Measurements from ENCODE around the gene KLHL26. TPM values are rescaled to one million over a fixed set of nuclear protein-coding genes. Genes with fewer than 3 reads are reported as not detected.

KLHL26 gene
- total and polyA plus RNA-seq, 2 of the 13 experiments (the other 11 are each of a cell fraction or from before 2014, with no cell fraction given) = 1.5 to 1.7 TPM

GRCh38 chr19:18683109-18683957 lies 46.5 kb downstream of the KLHL26 start, which contains the start of gene CRTC1 (continued):
- TF ChIP-seq HINFP (CRISPR knock-in tag; IDR thresholded peaks at IDR 0.05; ENCODE audit: low read depth) (0 out of 2 replicates have a peak, but pooled peaks have one; percentile 49), ZNF576 (CRISPR knock-in tag; IDR thresholded peaks at IDR 0.05) (0 out of 2 replicates have a peak, but pooled peaks have one; percentile 45)

GRCh38 chr19:18683958-18684641 lies 47.3 kb downstream of the KLHL26 start:
- no TSS peak for BruUV-seq (replicated peaks)
- H3K27ac ChIP-seq (ENCODE audit: extremely low read length, insufficient read depth, low read length) = peak overlapping the region; percentile 22
- CTCF ChIA-PET (ENCODE audit: low intra/inter-chr PET ratio, low total read pairs) = no interaction called here
- ATAC-seq (no peak; the same call in 2 of the 3 replicates), DNase-seq (ENCODE audit: low spot score) (no peak), FAIRE-seq (no peak)
- in situ Hi-C loops (cut with HindIII; ENCODE audit: extremely low pct_ligation_motif_present, low pct_unique_long_range_greater_than_20kb) (no loop called here), intact Hi-C loops (cut with micrococcal nuclease; ENCODE audit: unreplicated experiment) (loop anchor here (10.0 kb wide), 1 partner anchor 51 kb away; no protein-coding TSS in a partner anchor)
- no peaks in the 10 kb centered on the region; the same call in 1 of the 2 replicates for H4K20me1 ChIP-seq (ENCODE audit: insufficient read depth, low read length)
- H3K9me3 ChIP-seq (ENCODE audit: low read length) = no peaks in the 10 kb centered on the region
- peak overlapping the region; percentile 68 for H3K9ac ChIP-seq (ENCODE audit: insufficient read depth, low read depth, low read length)
- peaks cover 43% of the 10 kb centered on the region for H3K79me2 ChIP-seq (ENCODE audit: insufficient read depth, low read length)
- H3K36me3 ChIP-seq (replicated peaks in 1 of 2; ENCODE audit: control insufficient read depth in 1 of 2, insufficient read depth in 2 of 2, low read length in 2 of 2) = no peaks in the 10 kb centered on the region
- WGBS (ENCODE audit: low lambda C conversion rate) = 4% methylated on average over 4 of the region's 16 CpGs
- peaks cover 37% of the 10 kb centered on the region for H3K4me1 ChIP-seq (ENCODE audit: insufficient read depth, low read length)
- no peaks in the 10 kb centered on the region; a peak in 1 of 5 replicates for H3K27me3 ChIP-seq (ENCODE audit: control insufficient read depth in 1 of 2, insufficient read depth in 2 of 2, low read length in 2 of 2)
- peak overlapping the region; percentile 62 to 89 (median 86) for H3K4me3 ChIP-seq (replicated peaks in 1 of 3; ENCODE audit: insufficient read depth in 1 of 3, low read depth in 2 of 3, low read length in 3 of 3)
- H2AFZ ChIP-seq (ENCODE audit: low read length) = no peak overlapping the region
- POLR2A ChIA-PET = interaction anchor here (1.5 kb wide), 1 partner anchor 95 kb away, joined by 3 read pairs; no protein-coding TSS in a partner anchor
- H3K4me2 ChIP-seq (ENCODE audit: low read depth, low read length) = peak overlapping the region; percentile 100
- TF ChIP-seq ZBTB39 (CRISPR knock-in tag; IDR thresholded peaks at IDR 0.05) (0 out of 2 replicates have a peak, but pooled peaks have one; percentile 38), ZEB1 (IDR thresholded peaks at IDR 0.05; ENCODE audit: insufficient replicate concordance, low read depth) (peak; percentile 78), SP4 (CRISPR knock-in tag; IDR thresholded peaks at IDR 0.05) (0 out of 2 replicates have a peak, but pooled peaks have one; percentile 1), TEAD3 (CRISPR knock-in tag; optimal IDR thresholded peaks at IDR 0.05; ENCODE audit: borderline replicate concordance) (peak; percentile 13), MTA1 (CRISPR knock-in tag; IDR thresholded peaks at IDR 0.05; ENCODE audit: borderline replicate concordance) (no peak), ZNF354B (CRISPR knock-in tag; IDR thresholded peaks at IDR 0.05) (no peak), ATF1 (CRISPR knock-in tag; IDR thresholded peaks at IDR 0.05) (no peak), TFAP4 (IDR thresholded peaks at IDR 0.05; ENCODE audit: borderline replicate concordance, low read depth) (no peak), FOXC1 (CRISPR knock-in tag; IDR thresholded peaks at IDR 0.05; ENCODE audit: borderline replicate concordance) (peak; percentile 81; the same call in 1 of the 2 replicates), ZNF501 (CRISPR knock-in tag; IDR thresholded peaks at IDR 0.05) (peak; percentile 41; the same call in 1 of the 2 replicates), ZNF790 (CRISPR knock-in tag; IDR thresholded peaks at IDR 0.05; ENCODE audit: borderline replicate concordance) (0 out of 2 replicates have a peak, but pooled peaks have one; percentile 51), ZNF160 (CRISPR knock-in tag; IDR thresholded peaks at IDR 0.05) (no peak)
